H1 (cell line): Measurements from ENCODE around the gene AGPAT2. TPM values are rescaled to one million over a fixed set of nuclear protein-coding genes. Genes with fewer than 3 reads are reported as not detected.

Experiments
- CTCF ChIA-PET: fragments of 300-600 bp; sonication (Branson Sonifier 250); formaldehyde crosslinking; loops from one replicate; lab custom pipeline; 2021; ENCODE audit not compliant: partially characterized antibody; lab: Charles Lee
- POLR2A ChIA-PET: fragments of 300-600 bp; sonication (Branson Sonifier 250); formaldehyde crosslinking; loops from one replicate; lab custom pipeline; 2021; ENCODE audit warnings: inconsistent platforms; ENCODE audit not compliant: partially characterized antibody; lab: Charles Lee
- DNase-seq, 2 experiments: peaks; one replicate each; pipeline versions ENCODE4 v3.0.0 to v3.0.0-alpha.2; 2010 to 2022; ENCODE audit warnings: low spot score in 2 of 2, low read depth in 1 of 2, mixed read lengths in 1 of 2
- FAIRE-seq: peaks from 2 replicates; lab custom pipeline; 2011; peaks lifted over from hg19 to GRCh38; lab: Jason Lieb, UNC
- H2AFZ ChIP-seq: 2 replicates; pipeline ENCODE4 v1.8.1; 2012; ENCODE audit warnings: low read length, inconsistent platforms
- H2AK5ac ChIP-seq: 2 replicates; pipeline ENCODE4 v1.6.1; 2013; ENCODE audit warnings: low read depth, low read length
- H2BK120ac ChIP-seq: replicated peaks from 2 replicates; pipeline ENCODE3; 2013; ENCODE audit warnings: low read depth, low read length, inconsistent platforms
- H2BK12ac ChIP-seq: 2 replicates; pipeline ENCODE4 v1.6.1; 2013; ENCODE audit warnings: low read depth, low read length
- H2BK15ac ChIP-seq: 2 replicates; pipeline ENCODE4 v1.6.1; 2013; ENCODE audit warnings: low read length
- H2BK20ac ChIP-seq: 2 replicates; pipeline ENCODE4 v1.6.1; 2013; ENCODE audit warnings: low read length
- H2BK5ac ChIP-seq: 2 replicates; pipeline ENCODE4 v1.6.1; 2013; ENCODE audit warnings: low read depth, low read length
- H3K14ac ChIP-seq: 2 replicates; pipeline ENCODE4 v1.6.1; 2013; ENCODE audit warnings: inconsistent platforms; ENCODE audit not compliant: insufficient read length
- H3K18ac ChIP-seq: 2 replicates; pipeline ENCODE4 v1.6.1; 2013; ENCODE audit warnings: low read length; ENCODE audit errors: extremely low read depth
- H3K23ac ChIP-seq: 2 replicates; pipeline ENCODE4 v1.6.1; 2013; ENCODE audit warnings: inconsistent platforms; ENCODE audit not compliant: insufficient read length
- H3K23me2 ChIP-seq: 2 replicates; pipeline ENCODE4 v1.6.1; 2013; ENCODE audit warnings: low read depth, low read length
- H3K27ac ChIP-seq: 2 replicates; pipeline ENCODE4 v1.6.1; 2011; ENCODE audit warnings: low read depth, low read length, inconsistent platforms
- H3K27me3 ChIP-seq, 4 experiments: replicated peaks in 1 of 4; 1 replicate in 1 of 4; 2 replicates in 3 of 4; pipeline versions ENCODE4 v1.6.1 to v1.8.1; 2011 to 2013; ENCODE audit warnings: low read length in 3 of 4, mild to moderate bottlenecking in 3 of 4, inconsistent platforms in 2 of 4, mixed read lengths in 2 of 4, moderate library complexity in 1 of 4; ENCODE audit not compliant: control insufficient read depth in 3 of 4, insufficient read depth in 3 of 4; ENCODE audit errors: extremely low read depth in 1 of 4
- H3K36me3 ChIP-seq, 4 experiments: 2 replicates each; pipeline versions ENCODE4 v1.6.1 to v1.8.1; 2011 to 2013; ENCODE audit warnings: mild to moderate bottlenecking in 4 of 4, low read length in 3 of 4, moderate library complexity in 2 of 4, control low read depth in 1 of 4, inconsistent platforms in 1 of 4; ENCODE audit not compliant: insufficient read depth in 4 of 4, control insufficient read depth in 2 of 4
- H3K4ac ChIP-seq: replicated peaks from 2 replicates; pipeline ENCODE3; 2013; ENCODE audit warnings: low read length, low read depth, mixed read lengths, inconsistent platforms; ENCODE audit not compliant: insufficient read length
- H3K4me1 ChIP-seq, 4 experiments: replicated peaks in 1 of 4; 1 replicate in 1 of 4; 2 replicates in 3 of 4; pipeline versions ENCODE4 v1.6.1 to v1.8.1; 2011 to 2013; ENCODE audit warnings: low read length in 3 of 4, inconsistent platforms in 2 of 4, mixed read lengths in 1 of 4; ENCODE audit not compliant: insufficient read depth in 4 of 4, control insufficient read depth in 3 of 4
- H3K4me2 ChIP-seq, 2 experiments: 2 replicates each; pipeline versions ENCODE4 v1.6.1 to v1.8.1; 2011 to 2013; ENCODE audit warnings: low read depth in 2 of 2, low read length in 2 of 2, control low read depth in 1 of 2, inconsistent platforms in 1 of 2, mild to moderate bottlenecking in 1 of 2; ENCODE audit not compliant: insufficient read depth in 1 of 2
- H3K4me3 ChIP-seq, 4 experiments: fragments of 200-600, 300-600 bp in 1 of 4; sonication (generic), shearing (Covaris generic), sonication (Bioruptor Twin) in 1 of 4; 2 replicates each; pipeline versions ENCODE4 v1.5.1 to v1.8.1; 2011 to 2016; ENCODE audit warnings: low read length in 4 of 4, low read depth in 3 of 4, control low read depth in 2 of 4, inconsistent platforms in 2 of 4, mild to moderate bottlenecking in 2 of 4, mixed read lengths in 1 of 4, moderate library complexity in 1 of 4; ENCODE audit not compliant: insufficient read depth in 2 of 4; ENCODE audit errors: extremely low read depth in 1 of 4
- H3K56ac ChIP-seq: replicated peaks from 2 replicates; pipeline ENCODE3; 2013; ENCODE audit warnings: low read depth, mild to moderate bottlenecking, mixed read lengths, low read length, inconsistent platforms; ENCODE audit not compliant: insufficient read length
- H3K79me1 ChIP-seq: 2 replicates; pipeline ENCODE4 v1.6.1; 2013; ENCODE audit warnings: low read depth, low read length, control low read depth
- H3K79me2 ChIP-seq, 2 experiments: 2 replicates each; pipeline versions ENCODE4 v1.6.1 to v1.8.1; 2012 to 2013; ENCODE audit warnings: low read length in 2 of 2, mild to moderate bottlenecking in 2 of 2, inconsistent platforms in 1 of 2; ENCODE audit not compliant: insufficient read depth in 2 of 2, control insufficient read depth in 1 of 2
- H3K9ac ChIP-seq, 4 experiments: replicated peaks in 1 of 4; 1 replicate in 1 of 4; 2 replicates in 3 of 4; pipeline versions ENCODE4 v1.6.1 to v1.8.1; 2011 to 2013; ENCODE audit warnings: low read depth in 3 of 4, low read length in 3 of 4, control low read depth in 2 of 4, mild to moderate bottlenecking in 2 of 4, moderate library complexity in 2 of 4, inconsistent platforms in 1 of 4; ENCODE audit errors: extremely low read depth in 1 of 4
- H3K9me3 ChIP-seq, 2 experiments: 2 replicates each; pipeline versions ENCODE4 v1.6.1 to v1.8.1; 2012 to 2013; ENCODE audit warnings: mild to moderate bottlenecking in 2 of 2, moderate library complexity in 2 of 2, control low read depth in 1 of 2, inconsistent platforms in 1 of 2, low read depth in 1 of 2, low read length in 1 of 2, mixed read lengths in 1 of 2; ENCODE audit not compliant: insufficient read depth in 2 of 2
- H4K20me1 ChIP-seq, 2 experiments: replicated peaks in 1 of 2; 2 replicates each; pipeline versions ENCODE3 to v1.8.1; 2011 to 2013; ENCODE audit warnings: inconsistent platforms in 2 of 2, low read length in 2 of 2, mild to moderate bottlenecking in 1 of 2; ENCODE audit not compliant: insufficient read depth in 2 of 2, control insufficient read depth in 1 of 2
- H4K5ac ChIP-seq: 2 replicates; pipeline ENCODE4 v1.6.1; 2013; ENCODE audit warnings: low read length, low read depth, mixed read lengths, inconsistent platforms; ENCODE audit not compliant: insufficient read length
- H4K8ac ChIP-seq: 2 replicates; pipeline ENCODE4 v1.8.0; 2013; ENCODE audit warnings: mild to moderate bottlenecking, moderate library complexity, low read length, inconsistent platforms; ENCODE audit not compliant: insufficient read depth; ENCODE audit errors: extremely low read depth
- H4K91ac ChIP-seq: replicated peaks from 2 replicates; pipeline ENCODE3; 2013; ENCODE audit warnings: low read length, mixed read lengths, inconsistent platforms; ENCODE audit not compliant: insufficient read length
- GTF2F1 ChIP-seq: IDR thresholded peaks from 2 replicates; pipeline ENCODE4 v1.6.1; 2012; ENCODE audit warnings: low read depth, low read length, improper control_type of control experiment, borderline replicate concordance
- NRF1 ChIP-seq: IDR thresholded peaks from 2 replicates; pipeline ENCODE4 v1.6.1; 2011; ENCODE audit warnings: mild to moderate bottlenecking, low read depth, low read length, improper control_type of control experiment
- RBBP5 ChIP-seq: IDR thresholded peaks from 2 replicates; pipeline ENCODE4 v1.7.1; 2012; ENCODE audit warnings: low read depth, mild to moderate bottlenecking, inconsistent platforms, low read length, moderate library complexity, borderline replicate concordance
- whole genome bisulfite sequencing, 2 experiments: shearing (Covaris generic) in 1 of 2; methylation state at CpG; one replicate each; pipeline versions ENCODE4 v1.1.6 to v1.1.7; 2013 to 2015; ENCODE audit warnings: low lambda C conversion rate in 2 of 2, mixed read lengths in 2 of 2, inconsistent platforms in 1 of 2, low coverage in 1 of 2, missing lambda C conversion rate in 1 of 2; ENCODE audit not compliant: insufficient replicate concordance in 2 of 2, insufficient coverage in 1 of 2, insufficient read length in 1 of 2; ENCODE audit errors: extremely low coverage in 1 of 2, missing lambda C conversion rate in 1 of 2; 5-methylcytosine and 5-hydroxymethylcytosine counted together
- polyA plus RNA-seq, 7 experiments: library from polyadenylated mRNA; depleted of rRNA in 3 of 7; stranded (reverse) in 5 of 7; unstranded in 2 of 7; fragments of >200 nt in 5 of 7; fragments of 200-250 nt in 2 of 7; gene quantifications; 1 replicate in 5 of 7; 2 replicates in 1 of 7; 4 replicates in 1 of 7; pipeline versions ENCODE4 v1.2.1 to v1.2.3, GENCODE V29; 2011 to 2013; ENCODE audit warnings: missing spikeins in 2 of 7, mixed read lengths in 2 of 7
- total RNA-seq: library from RNA; stranded (reverse); fragmentation: NEBNext Ultra II Directional; extraction: Animal tissue kit (Norgen Biotek cat#: 25700); gene quantifications from 2 replicates; pipeline ENCODE4 v1.2.1, GENCODE V29; 2021
- TF ChIP-seq, protein P1 (sequence below): IDR thresholded peaks from 2 replicates; pipeline ENCODE4 v1.6.1; 2011; ENCODE audit warnings: low read depth, mild to moderate bottlenecking, low read length; ENCODE audit not compliant: insufficient read depth
- TF ChIP-seq, protein P2 (sequence below): IDR thresholded peaks from 2 replicates; pipeline ENCODE4 v1.6.1; 2012; ENCODE audit warnings: low read length, inconsistent platforms
- TF ChIP-seq, protein P3 (sequence below), 3 experiments: IDR thresholded peaks; 1 replicate in 2 of 3; 2 replicates in 1 of 3; pipeline versions ENCODE4 v1.5.1 to v1.6.1; 2011; ENCODE audit warnings: low read length in 3 of 3, mild to moderate bottlenecking in 3 of 3, inconsistent platforms in 2 of 3, low read depth in 1 of 3, moderate library complexity in 1 of 3; ENCODE audit not compliant: insufficient read depth in 1 of 3; ENCODE audit errors: control extremely low read depth in 1 of 3

AGPAT2 gene
- total and polyA plus RNA-seq, 2 of the 8 experiments (the other 6 are each of a cell fraction or from before 2014, with no cell fraction given): 31.6 to 37.6 TPM

DNA sequence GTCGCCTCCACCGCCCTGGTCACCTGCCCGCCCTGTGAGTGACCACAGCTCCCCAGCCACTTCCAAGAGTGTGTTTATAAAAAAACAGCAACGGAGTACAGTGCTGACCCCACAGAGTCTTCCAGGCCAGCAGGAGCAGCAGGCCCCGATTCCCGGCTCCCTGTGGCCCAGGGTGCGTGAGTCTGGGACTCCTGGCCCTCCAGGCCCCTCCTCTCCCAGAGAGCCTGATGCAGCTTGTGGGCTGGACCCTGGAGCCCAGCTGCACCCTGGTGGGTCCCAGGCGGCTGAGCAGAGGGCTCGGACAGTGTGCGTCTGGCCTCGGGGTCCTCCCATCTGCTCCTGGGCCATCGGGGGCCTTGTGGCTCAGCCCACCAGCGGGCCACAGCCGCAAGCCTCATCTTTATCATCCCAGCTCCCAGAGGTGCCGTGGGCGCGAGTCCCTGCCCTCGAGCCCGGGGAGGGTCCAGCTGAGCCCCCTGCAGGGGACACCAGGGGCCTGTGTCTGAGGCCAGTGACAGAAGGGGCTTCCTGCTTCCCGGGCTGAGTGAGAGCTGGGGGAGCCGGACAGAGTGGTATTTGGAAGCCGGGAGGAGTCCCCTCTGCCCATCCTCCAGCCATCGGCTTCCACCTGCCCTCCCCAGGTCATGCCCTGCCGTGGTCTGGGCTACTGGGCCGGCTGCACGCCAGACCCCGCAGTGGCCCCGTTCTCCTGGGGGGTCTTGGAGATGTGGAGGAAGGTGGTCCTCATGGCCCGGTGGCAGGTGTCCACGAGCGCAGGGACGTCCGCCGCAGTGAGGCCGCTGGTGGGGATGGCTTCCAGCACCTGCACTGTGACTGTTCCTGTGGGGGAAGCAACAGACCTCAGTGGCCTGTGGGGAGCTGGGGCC is 13.9 kb downstream of the AGPAT2 start:
- no peak for DNase-seq
- TF ChIP-seq, protein P1, sequence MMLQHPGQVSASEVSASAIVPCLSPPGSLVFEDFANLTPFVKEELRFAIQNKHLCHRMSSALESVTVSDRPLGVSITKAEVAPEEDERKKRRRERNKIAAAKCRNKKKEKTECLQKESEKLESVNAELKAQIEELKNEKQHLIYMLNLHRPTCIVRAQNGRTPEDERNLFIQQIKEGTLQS: no peak
- no peak for TF ChIP-seq GTF2F1
- no peak for TF ChIP-seq NRF1
- TF ChIP-seq RBBP5: no peak
- TF ChIP-seq, protein P2, sequence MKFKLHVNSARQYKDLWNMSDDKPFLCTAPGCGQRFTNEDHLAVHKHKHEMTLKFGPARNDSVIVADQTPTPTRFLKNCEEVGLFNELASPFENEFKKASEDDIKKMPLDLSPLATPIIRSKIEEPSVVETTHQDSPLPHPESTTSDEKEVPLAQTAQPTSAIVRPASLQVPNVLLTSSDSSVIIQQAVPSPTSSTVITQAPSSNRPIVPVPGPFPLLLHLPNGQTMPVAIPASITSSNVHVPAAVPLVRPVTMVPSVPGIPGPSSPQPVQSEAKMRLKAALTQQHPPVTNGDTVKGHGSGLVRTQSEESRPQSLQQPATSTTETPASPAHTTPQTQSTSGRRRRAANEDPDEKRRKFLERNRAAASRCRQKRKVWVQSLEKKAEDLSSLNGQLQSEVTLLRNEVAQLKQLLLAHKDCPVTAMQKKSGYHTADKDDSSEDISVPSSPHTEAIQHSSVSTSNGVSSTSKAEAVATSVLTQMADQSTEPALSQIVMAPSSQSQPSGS: no peak
- TF ChIP-seq, protein P3, sequence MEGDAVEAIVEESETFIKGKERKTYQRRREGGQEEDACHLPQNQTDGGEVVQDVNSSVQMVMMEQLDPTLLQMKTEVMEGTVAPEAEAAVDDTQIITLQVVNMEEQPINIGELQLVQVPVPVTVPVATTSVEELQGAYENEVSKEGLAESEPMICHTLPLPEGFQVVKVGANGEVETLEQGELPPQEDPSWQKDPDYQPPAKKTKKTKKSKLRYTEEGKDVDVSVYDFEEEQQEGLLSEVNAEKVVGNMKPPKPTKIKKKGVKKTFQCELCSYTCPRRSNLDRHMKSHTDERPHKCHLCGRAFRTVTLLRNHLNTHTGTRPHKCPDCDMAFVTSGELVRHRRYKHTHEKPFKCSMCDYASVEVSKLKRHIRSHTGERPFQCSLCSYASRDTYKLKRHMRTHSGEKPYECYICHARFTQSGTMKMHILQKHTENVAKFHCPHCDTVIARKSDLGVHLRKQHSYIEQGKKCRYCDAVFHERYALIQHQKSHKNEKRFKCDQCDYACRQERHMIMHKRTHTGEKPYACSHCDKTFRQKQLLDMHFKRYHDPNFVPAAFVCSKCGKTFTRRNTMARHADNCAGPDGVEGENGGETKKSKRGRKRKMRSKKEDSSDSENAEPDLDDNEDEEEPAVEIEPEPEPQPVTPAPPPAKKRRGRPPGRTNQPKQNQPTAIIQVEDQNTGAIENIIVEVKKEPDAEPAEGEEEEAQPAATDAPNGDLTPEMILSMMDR (IDR thresholded peaks at IDR 0.05; ENCODE audit: control extremely low read depth in 1 of 3, insufficient read depth in 1 of 3, low read depth in 1 of 3, low read length in 3 of 3): no peak

More for the DNA sequence above, 13.9 kb downstream of the AGPAT2 start:
- Histone ChIP-seq H3K79me2 (no peaks in the 10 kb centered on the region), H3K9ac (no peak overlapping the region), H2BK5ac (no peak overlapping the region), H3K4ac (no peak overlapping the region), H3K27me3 (no peaks in the 10 kb centered on the region), H2BK15ac (no peak overlapping the region), H3K27ac (no peak overlapping the region), H4K8ac (no peak overlapping the region; the same call in 1 of the 2 replicates), H3K56ac (no peak overlapping the region), H4K5ac (no peak overlapping the region), H3K9me3 (no peaks in the 10 kb centered on the region), H3K4me2 (no peak overlapping the region), H4K91ac (no peak overlapping the region), H3K4me3 (no peak overlapping the region), H3K79me1 (no peaks in the 10 kb centered on the region), H4K20me1 (peaks cover 0 to 8% of the 10 kb centered on the region in 2 experiments), H2BK120ac (no peak overlapping the region), H2BK20ac (no peak overlapping the region), H3K14ac (no peak overlapping the region), H3K36me3 (no peaks in the 10 kb centered on the region; a peak in 2 of 8 replicates), H2AFZ (no peak overlapping the region), H3K18ac (no peak overlapping the region), H2BK12ac (no peak overlapping the region), H3K23ac (no peak overlapping the region), H2AK5ac (no peak overlapping the region), H3K4me1 (peaks cover 0 to 4% (median 0%) of the 10 kb centered on the region in 4 experiments; a peak in 1 of 7 replicates), H3K23me2 (no peaks in the 10 kb centered on the region)
- 90% methylated on average over 33 of the region's 35 CpGs; no CpG with 5 or more reads in 1 of the 2 experiments for WGBS, 2 experiments
- POLR2A ChIA-PET: interaction anchor here (0.9 to 3.2 kb wide), 5 partner anchors 8 to 100 kb away, joined by 3 to 15 read pairs (median 3); no protein-coding TSS in a partner anchor
- no peak for FAIRE-seq
- CTCF ChIA-PET: interaction anchor here (0.6 to 6.5 kb wide), 16 partner anchors 12 to 214 kb away, joined by 3 to 125 read pairs (median 10); partner anchors contain the start of genes AGPAT2 and EGFL7
